ENCODE results near the gene MKS1. TPM values are rescaled to one million over a fixed set of nuclear protein-coding genes. Genes with fewer than 3 reads are reported as not detected.

MKS1 gene
- total and polyA plus RNA-seq, 2 donors (not counting 3 experiments of a cell fraction or from before 2014, with no cell fraction given): 12.2 to 13.2 TPM

DNA sequence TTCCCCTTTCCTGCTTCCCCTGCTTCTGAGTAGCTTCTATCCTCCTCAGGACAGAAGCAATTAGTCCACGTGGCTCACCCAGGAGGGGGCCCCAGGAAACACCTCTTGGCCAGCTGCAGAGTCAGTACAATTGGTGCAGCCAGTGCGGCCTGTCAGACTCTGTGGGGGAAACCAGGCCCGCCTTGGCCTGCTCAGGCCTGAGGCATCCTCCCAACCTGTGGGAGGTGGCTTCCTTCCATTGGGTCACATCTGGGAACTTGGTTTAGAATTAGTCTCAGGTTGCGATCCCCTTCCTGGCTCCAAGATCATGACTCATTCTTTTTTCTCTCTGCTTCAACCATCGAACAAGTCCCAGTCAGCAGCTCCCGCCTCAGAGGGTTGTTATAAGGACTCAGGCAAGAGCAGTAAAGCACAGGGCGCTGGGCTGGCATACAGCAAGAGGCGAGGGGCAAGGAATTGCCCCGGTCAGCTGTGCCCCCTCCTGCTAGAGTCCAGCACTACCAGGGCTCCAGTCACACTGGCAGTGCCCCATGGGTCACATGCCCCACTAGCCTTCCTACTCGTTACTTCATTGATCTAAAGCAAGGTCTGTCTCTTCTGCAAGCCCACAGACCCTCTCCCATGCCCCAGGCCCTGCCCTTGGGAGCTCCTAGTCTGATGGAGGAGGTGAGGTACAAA is 34.6 kb downstream of the MKS1 start:
- no peaks in the 10 kb centered on the region for H3K79me2 ChIP-seq (ENCODE audit: control insufficient read depth, insufficient read depth, low read length)
- H2AFZ ChIP-seq (ENCODE audit: low read depth, low read length): no peak overlapping the region
- DNase-seq (ENCODE audit: low read depth, low spot score) (no peak), FAIRE-seq (no peak)
- ChIA-PET CTCF (interaction anchor here (1.6 kb wide), 1 partner anchor 11 kb away, joined by 3 read pairs; no protein-coding TSS in a partner anchor), POLR2A (no interaction called here)
- no peak overlapping the region for H3K9ac ChIP-seq (replicated peaks; ENCODE audit: extremely low read depth, insufficient read depth, low read length)
- H3K4me3 ChIP-seq (replicated peaks in 1 of 3; ENCODE audit: insufficient read depth in 1 of 3, low read depth in 1 of 3, low read length in 3 of 3): no peak overlapping the region
- no TSS peak for BruUV-seq (replicated peaks)
- no peaks in the 10 kb centered on the region for H3K27me3 ChIP-seq (ENCODE audit: control insufficient read depth in 2 of 2, insufficient read depth in 2 of 2, low read length in 2 of 2)
- dilution Hi-C loops (cut with MboI; ENCODE audit: extremely low pct_ligation_motif_present, low sequenced_read_pairs) (no loop called here), intact Hi-C loops (cut with micrococcal nuclease) (no loop called here)
- no peak overlapping the region for H3K27ac ChIP-seq (ENCODE audit: insufficient read depth, low read depth, low read length)
- H3K9me3 ChIP-seq (replicated peaks; ENCODE audit: control insufficient read depth, insufficient read depth, low read length): no peaks in the 10 kb centered on the region
- no peaks in the 10 kb centered on the region for H3K4me1 ChIP-seq (ENCODE audit: control insufficient read depth, extremely low read depth, insufficient read depth, low read length)
- no peaks in the 10 kb centered on the region for H4K20me1 ChIP-seq (replicated peaks; ENCODE audit: control insufficient read depth, extremely low read depth, insufficient read depth, low read length)
- H3K9me1 ChIP-seq (replicated peaks; ENCODE audit: control insufficient read depth, extremely low read depth, insufficient read depth, low read length): no peaks in the 10 kb centered on the region
- H3K4me2 ChIP-seq (ENCODE audit: insufficient read depth, low read length): no peak overlapping the region
- TF ChIP-seq MYC (IDR thresholded peaks at IDR 0.05; ENCODE audit: low read depth, low read length): no peak
- TF ChIP-seq JUN (IDR thresholded peaks at IDR 0.05; ENCODE audit: borderline replicate concordance, insufficient read depth, insufficient read length, low read depth): no peak
- no peak for TF ChIP-seq FOS (IDR thresholded peaks at IDR 0.05; ENCODE audit: borderline replicate concordance, insufficient read depth, low read length)
- TF ChIP-seq POLR2A (IDR thresholded peaks at IDR 0.05; ENCODE audit: low read depth, low read length): no peak
- no peak for TF ChIP-seq GATA2 (IDR thresholded peaks at IDR 0.05; ENCODE audit: insufficient read depth, insufficient read length, low read depth, low read length)
- no peaks in the 10 kb centered on the region for H3K36me3 ChIP-seq (ENCODE audit: control insufficient read depth in 2 of 2, extremely low read depth in 1 of 2, insufficient read depth in 2 of 2, low read length in 2 of 2)

DNA sequence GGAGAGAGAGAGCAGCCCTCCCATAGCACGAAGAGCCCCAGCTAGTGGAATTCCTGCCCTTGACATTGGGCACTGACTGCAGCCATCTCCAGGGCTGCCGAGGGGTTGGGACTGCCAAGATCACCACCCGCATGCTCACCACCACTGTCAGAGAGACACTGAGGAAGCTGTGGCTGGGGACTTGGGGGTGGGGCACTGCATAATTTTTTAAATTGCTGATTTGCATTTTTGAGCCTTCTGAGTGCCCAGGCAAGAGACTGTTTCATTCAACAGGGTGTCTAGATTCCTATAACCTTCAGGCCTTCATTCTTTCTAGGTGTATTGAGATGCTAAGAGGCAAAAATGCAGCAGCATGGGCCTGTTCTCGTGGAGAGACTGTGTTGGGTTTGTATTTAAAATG is 35.5 kb downstream of the MKS1 start:
- H3K27ac ChIP-seq (ENCODE audit: insufficient read depth, low read depth, low read length): no peak overlapping the region
- ChIA-PET POLR2A (no interaction called here), CTCF (interaction anchor here (1.6 kb wide), 1 partner anchor 12 kb away, joined by 3 read pairs; no protein-coding TSS in a partner anchor)
- no peaks in the 10 kb centered on the region for H3K79me2 ChIP-seq (ENCODE audit: control insufficient read depth, insufficient read depth, low read length)
- intact Hi-C loops (cut with micrococcal nuclease): no loop called here
- H3K9me1 ChIP-seq (replicated peaks; ENCODE audit: control insufficient read depth, extremely low read depth, insufficient read depth, low read length): no peaks in the 10 kb centered on the region
- no TSS peak for BruUV-seq (replicated peaks)
- H3K9ac ChIP-seq (replicated peaks; ENCODE audit: extremely low read depth, insufficient read depth, low read length): no peak overlapping the region
- H3K27me3 ChIP-seq (ENCODE audit: control insufficient read depth in 2 of 2, insufficient read depth in 2 of 2, low read length in 2 of 2): no peaks in the 10 kb centered on the region
- no peaks in the 10 kb centered on the region for H3K9me3 ChIP-seq (replicated peaks; ENCODE audit: control insufficient read depth, insufficient read depth, low read length)
- no peaks in the 10 kb centered on the region for H4K20me1 ChIP-seq (replicated peaks; ENCODE audit: control insufficient read depth, extremely low read depth, insufficient read depth, low read length)
- dilution Hi-C loops (cut with MboI; ENCODE audit: extremely low pct_ligation_motif_present, low sequenced_read_pairs): no loop called here
- FAIRE-seq: no peak
- H3K4me1 ChIP-seq (ENCODE audit: control insufficient read depth, extremely low read depth, insufficient read depth, low read length): no peaks in the 10 kb centered on the region
- H3K4me2 ChIP-seq (ENCODE audit: insufficient read depth, low read length): no peak overlapping the region
- TF ChIP-seq GATA2 (IDR thresholded peaks at IDR 0.05; ENCODE audit: insufficient read depth, insufficient read length, low read depth, low read length) (no peak), MYC (IDR thresholded peaks at IDR 0.05; ENCODE audit: low read depth, low read length) (no peak), EZH2 (IDR thresholded peaks at IDR 0.05; ENCODE audit: borderline replicate concordance, low read depth, low read length, severe bottlenecking) (no peak), JUN (IDR thresholded peaks at IDR 0.05; ENCODE audit: borderline replicate concordance, insufficient read depth, insufficient read length, low read depth) (no peak), POLR2A (IDR thresholded peaks at IDR 0.05; ENCODE audit: low read depth, low read length) (no peak), POLR2AphosphoS5 (IDR thresholded peaks at IDR 0.05; ENCODE audit: insufficient read depth, low read depth, low read length) (no peak), FOS (IDR thresholded peaks at IDR 0.05; ENCODE audit: borderline replicate concordance, insufficient read depth, low read length) (no peak)
- TF ChIP-seq, protein P1, sequence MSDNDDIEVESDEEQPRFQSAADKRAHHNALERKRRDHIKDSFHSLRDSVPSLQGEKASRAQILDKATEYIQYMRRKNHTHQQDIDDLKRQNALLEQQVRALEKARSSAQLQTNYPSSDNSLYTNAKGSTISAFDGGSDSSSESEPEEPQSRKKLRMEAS (IDR thresholded peaks at IDR 0.05; ENCODE audit: insufficient read depth, insufficient read length): no peak
- TF ChIP-seq, protein P2, sequence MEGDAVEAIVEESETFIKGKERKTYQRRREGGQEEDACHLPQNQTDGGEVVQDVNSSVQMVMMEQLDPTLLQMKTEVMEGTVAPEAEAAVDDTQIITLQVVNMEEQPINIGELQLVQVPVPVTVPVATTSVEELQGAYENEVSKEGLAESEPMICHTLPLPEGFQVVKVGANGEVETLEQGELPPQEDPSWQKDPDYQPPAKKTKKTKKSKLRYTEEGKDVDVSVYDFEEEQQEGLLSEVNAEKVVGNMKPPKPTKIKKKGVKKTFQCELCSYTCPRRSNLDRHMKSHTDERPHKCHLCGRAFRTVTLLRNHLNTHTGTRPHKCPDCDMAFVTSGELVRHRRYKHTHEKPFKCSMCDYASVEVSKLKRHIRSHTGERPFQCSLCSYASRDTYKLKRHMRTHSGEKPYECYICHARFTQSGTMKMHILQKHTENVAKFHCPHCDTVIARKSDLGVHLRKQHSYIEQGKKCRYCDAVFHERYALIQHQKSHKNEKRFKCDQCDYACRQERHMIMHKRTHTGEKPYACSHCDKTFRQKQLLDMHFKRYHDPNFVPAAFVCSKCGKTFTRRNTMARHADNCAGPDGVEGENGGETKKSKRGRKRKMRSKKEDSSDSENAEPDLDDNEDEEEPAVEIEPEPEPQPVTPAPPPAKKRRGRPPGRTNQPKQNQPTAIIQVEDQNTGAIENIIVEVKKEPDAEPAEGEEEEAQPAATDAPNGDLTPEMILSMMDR (IDR thresholded peaks at IDR 0.05; ENCODE audit: extremely low read depth in 1 of 2, insufficient read depth in 1 of 2, low read depth in 1 of 2, low read length in 2 of 2): no peak
- no peak overlapping the region for H2AFZ ChIP-seq (ENCODE audit: low read depth, low read length)
- H3K36me3 ChIP-seq (ENCODE audit: control insufficient read depth in 2 of 2, extremely low read depth in 1 of 2, insufficient read depth in 2 of 2, low read length in 2 of 2): no peaks in the 10 kb centered on the region
- H3K4me3 ChIP-seq (replicated peaks in 1 of 3; ENCODE audit: insufficient read depth in 1 of 3, low read depth in 1 of 3, low read length in 3 of 3): no peak overlapping the region
- DNase-seq (ENCODE audit: low read depth, low spot score): no peak
